ENCODE measurements around the gene IFT74. TPM values are rescaled to one million over a fixed set of nuclear protein-coding genes. Genes with fewer than 3 reads are reported as not detected.

Gene IFT74
- total and polyA plus RNA-seq, 2 of the 13 experiments (the other 11 are each of a cell fraction or from before 2014, with no cell fraction given), result 4.2 to 12.3 TPM

GRCh38 chr9:26935847-26936246 is 20.4 kb upstream of the IFT74 start:
- no peaks in the 10 kb centered on the region for H3K27me3 ChIP-seq (ENCODE audit: control insufficient read depth in 1 of 2, insufficient read depth in 2 of 2, low read length in 2 of 2)
- no peaks in the 10 kb centered on the region for H3K4me1 ChIP-seq (ENCODE audit: insufficient read depth, low read length)
- H2AFZ ChIP-seq (ENCODE audit: low read length), result no peak overlapping the region
- H3K36me3 ChIP-seq (replicated peaks in 1 of 2; ENCODE audit: control insufficient read depth in 1 of 2, insufficient read depth in 2 of 2, low read length in 2 of 2), result 0 out of 5 replicates have a peak, but pooled peaks cover 1 to 7% of the 10 kb centered on the region in 2 experiments
- DNase-seq (ENCODE audit: low spot score) (no peak), FAIRE-seq (no peak), ATAC-seq (no peak)
- no peaks in the 10 kb centered on the region for H3K9me3 ChIP-seq (ENCODE audit: low read length)
- in situ Hi-C loops (cut with HindIII; ENCODE audit: extremely low pct_ligation_motif_present, low pct_unique_long_range_greater_than_20kb), result no loop called here
- H3K4me2 ChIP-seq (ENCODE audit: low read depth, low read length), result no peak overlapping the region
- no peak overlapping the region for H3K9ac ChIP-seq (ENCODE audit: insufficient read depth, low read depth, low read length)
- no TSS peak for BruUV-seq (replicated peaks)
- POLR2A ChIA-PET, result no interaction called here
- no peak overlapping the region for H3K4me3 ChIP-seq (replicated peaks in 1 of 3; ENCODE audit: insufficient read depth in 1 of 3, low read depth in 2 of 3, low read length in 3 of 3)
- H4K20me1 ChIP-seq (ENCODE audit: insufficient read depth, low read length), result no peaks in the 10 kb centered on the region
- H3K27ac ChIP-seq (ENCODE audit: extremely low read length, insufficient read depth, low read length), result no peak overlapping the region
- H3K79me2 ChIP-seq (ENCODE audit: insufficient read depth, low read length), result peaks cover 49% of the 10 kb centered on the region
- TF ChIP-seq ZBTB43 (CRISPR knock-in tag; conservative IDR thresholded peaks at IDR 0.05) (no peak), ZFP36L1 (CRISPR knock-in tag; IDR thresholded peaks at IDR 0.05) (no peak), MAFK (conservative IDR thresholded peaks at IDR 0.05 in 1 of 2, IDR thresholded peaks at IDR 0.05 in 1 of 2; ENCODE audit: low read length in 2 of 2) (peak; percentile 82 to 95), ZC3H4 (CRISPR knock-in tag; IDR thresholded peaks at IDR 0.05; ENCODE audit: borderline replicate concordance) (no peak), SIX4 (CRISPR knock-in tag; IDR thresholded peaks at IDR 0.05) (no peak), EZH2 (conservative IDR thresholded peaks at IDR 0.05; ENCODE audit: low read depth, low read length) (no peak), MAFF (IDR thresholded peaks at IDR 0.05; ENCODE audit: low read depth, low read length) (peak; percentile 90), ZNF713 (CRISPR knock-in tag; IDR thresholded peaks at IDR 0.05) (no peak), ZBTB21 (CRISPR knock-in tag; IDR thresholded peaks at IDR 0.05) (no peak), NFE2L2 (IDR thresholded peaks at IDR 0.05; ENCODE audit: low read length) (no peak), TBP (CRISPR knock-in tag; IDR thresholded peaks at IDR 0.05) (no peak), ZMAT5 (CRISPR knock-in tag; IDR thresholded peaks at IDR 0.05; ENCODE audit: borderline replicate concordance, low read depth) (no peak), ZNF615 (CRISPR knock-in tag; IDR thresholded peaks at IDR 0.05; ENCODE audit: borderline replicate concordance) (no peak)
- CTCF ChIA-PET (ENCODE audit: low intra/inter-chr PET ratio, low total read pairs), result no interaction called here
- intact Hi-C loops (cut with micrococcal nuclease; ENCODE audit: unreplicated experiment), result no loop called here

Data from HepG2 (cell line).